GM23338 (cell line): Measurements from ENCODE around the gene ZC3H12C. TPM values are rescaled to one million over a fixed set of nuclear protein-coding genes. Genes with fewer than 3 reads are reported as not detected.

Experiments
- ATAC-seq: fragments of 200-7000 bp; cut with Tn5 transposase; 3 replicates; pipeline ENCODE4 v1.9.1; 2020
- DNase-seq: peaks from one replicate; pipeline ENCODE4 v3.0.0-alpha.2; 2015; ENCODE audit warnings: low spot score
- H2AFZ ChIP-seq: fragments of 200-600 bp; sonication (generic); 2 replicates; pipeline ENCODE4 v1.8.0; 2016; ENCODE audit warnings: antibody characterized with exemption, mild to moderate bottlenecking, moderate library complexity
- H3F3A ChIP-seq: fragments of 200-600 bp; sonication (generic); replicated peaks from 2 replicates; pipeline ENCODE4 v1.8.0; 2017; ENCODE audit warnings: antibody characterized with exemption, mixed run types, low read depth
- H3K27ac ChIP-seq: fragments of 200-600 bp; sonication (generic); 2 replicates; pipeline ENCODE4 v1.6.1; 2016; ENCODE audit warnings: low read depth
- H3K27me3 ChIP-seq: fragments of 200-600 bp; sonication (generic); 2 replicates; pipeline ENCODE4 v1.8.0; 2016; ENCODE audit warnings: mild to moderate bottlenecking, mixed run types, moderate library complexity; ENCODE audit not compliant: insufficient read depth
- H3K36me3 ChIP-seq: fragments of 200-600 bp; sonication (generic); 2 replicates; pipeline ENCODE4 v1.8.0; 2016; ENCODE audit warnings: mild to moderate bottlenecking; ENCODE audit not compliant: insufficient read depth
- H3K4me1 ChIP-seq: fragments of 200-600 bp; sonication (generic); 2 replicates; pipeline ENCODE4 v1.8.0; 2016; ENCODE audit warnings: mild to moderate bottlenecking, moderate library complexity; ENCODE audit not compliant: insufficient read depth
- H3K4me2 ChIP-seq: fragments of 200-600 bp; sonication (generic); 2 replicates; pipeline ENCODE4 v1.7.1; 2017; ENCODE audit warnings: mixed run types
- H3K4me3 ChIP-seq: fragments of 200-600 bp; sonication (generic); 2 replicates; pipeline ENCODE4 v1.6.1; 2016; ENCODE audit warnings: mixed run types
- H3K79me2 ChIP-seq: fragments of 200-600 bp; sonication (generic); replicated peaks from 2 replicates; pipeline ENCODE4 v1.8.0; 2017; ENCODE audit warnings: mild to moderate bottlenecking; ENCODE audit not compliant: insufficient read depth
- H3K9me2 ChIP-seq: fragments of 200-600 bp; sonication (generic); 2 replicates; pipeline ENCODE4 v1.8.0; 2017; ENCODE audit not compliant: insufficient read depth
- H4K20me1 ChIP-seq: fragments of 200-600 bp; sonication (generic); replicated peaks from 2 replicates; pipeline ENCODE4 v1.8.0; 2017; ENCODE audit warnings: mild to moderate bottlenecking; ENCODE audit not compliant: insufficient read depth
- H3K27ac Mint-ChIP-seq: 2 replicates; pipeline ENCODE4 v1.8.0; 2020; ENCODE audit warnings: inconsistent platforms, mild to moderate bottlenecking, moderate library complexity, mixed read lengths
- H3K27me3 Mint-ChIP-seq: 3 replicates; pipeline ENCODE4 v1.8.0; 2022; ENCODE audit warnings: low read depth, mild to moderate bottlenecking, moderate library complexity, mixed read lengths, inconsistent platforms; ENCODE audit not compliant: insufficient read depth, poor library complexity
- H3K36me3 Mint-ChIP-seq: 3 replicates; pipeline ENCODE4 v1.8.0; 2021; ENCODE audit warnings: low read depth, mild to moderate bottlenecking, inconsistent platforms, moderate library complexity, mixed read lengths
- H3K4me1 Mint-ChIP-seq: 3 replicates; pipeline ENCODE4 v1.8.0; 2020; ENCODE audit warnings: mild to moderate bottlenecking, inconsistent platforms, mixed read lengths
- H3K4me3 Mint-ChIP-seq: 3 replicates; pipeline ENCODE4 v1.8.0; 2021; ENCODE audit warnings: moderate library complexity, mild to moderate bottlenecking, inconsistent platforms, mixed read lengths
- H3K9me3 Mint-ChIP-seq: 3 replicates; pipeline ENCODE4 v1.8.0; 2020; ENCODE audit warnings: moderate library complexity, mild to moderate bottlenecking, inconsistent platforms, mixed read lengths
- CREB1 ChIP-seq: fragments of 250-450 bp; sonication (Bioruptor Pico); IDR thresholded peaks from 2 replicates; pipeline ENCODE4 v1.5.0; 2020; ENCODE audit warnings: low read depth, mild to moderate bottlenecking, moderate library complexity
- EZH2 ChIP-seq: fragments of 200-600 bp; sonication (generic); IDR thresholded peaks from one replicate; pipeline ENCODE4 v1.8.0; 2017; ENCODE audit warnings: antibody characterized with exemption, mild to moderate bottlenecking, low read depth; ENCODE audit not compliant: unreplicated experiment
- POLR2AphosphoS5 ChIP-seq: IDR thresholded peaks from 2 replicates; pipeline ENCODE4 v1.6.1; 2016; ENCODE audit warnings: antibody characterized with exemption, low read depth
- ZNF331 ChIP-seq: fragments of 250-450 bp; sonication (Bioruptor Pico); IDR thresholded peaks from 2 replicates; pipeline ENCODE4 v1.5.0; 2020; ENCODE audit warnings: low read depth, mild to moderate bottlenecking, moderate library complexity
- polyA plus RNA-seq: library from polyadenylated mRNA; unstranded; fragments of >200 nt; fragmentation: Nextera tagmentation; extraction: Ambion mirVana; gene quantifications from 2 replicates; pipeline ENCODE4 v1.2.1, GENCODE V29; 2016
- total RNA-seq: library from RNA; depleted of rRNA; stranded (reverse); fragments of >200 nt; shearing (Covaris generic); gene quantifications from 2 replicates; pipeline ENCODE4 v1.2.3, GENCODE V29; 2014; rRNA removed

The ZC3H12C gene
- total and polyA plus RNA-seq, 2 experiments from 2014 or later, result 0.55 to 2.4 TPM

DNA sequence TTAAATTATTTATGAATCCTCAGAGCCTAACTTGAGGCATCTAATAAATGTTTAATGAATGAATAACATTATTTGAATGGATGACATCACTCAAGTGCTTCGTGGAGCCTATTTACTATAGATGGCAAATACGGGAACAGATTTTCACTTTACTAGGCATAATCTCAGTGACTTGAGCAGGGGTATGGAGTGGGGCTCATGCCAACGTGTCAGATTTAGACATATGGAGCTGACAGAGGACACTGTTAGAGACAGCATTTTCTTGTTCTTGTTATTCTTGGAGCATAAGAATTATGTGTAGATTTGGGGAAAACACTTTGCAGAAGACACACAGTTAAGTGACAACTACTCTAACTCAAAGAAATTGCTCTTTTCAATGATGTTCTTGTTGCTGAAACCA, 124.7 kb downstream of the ZC3H12C start:
- no peaks in the 10 kb centered on the region for H4K20me1 ChIP-seq
- no peak for ATAC-seq
- no peaks in the 10 kb centered on the region for H3K27me3 ChIP-seq
- H3K4me2 ChIP-seq, result no peak overlapping the region
- no peaks in the 10 kb centered on the region for H3K79me2 ChIP-seq
- H3K36me3 Mint-ChIP-seq, result no peaks in the 10 kb centered on the region; the same call in 2 of the 3 replicates
- no peak overlapping the region for H3K27ac ChIP-seq
- H2AFZ ChIP-seq, result no peak overlapping the region
- H3K4me3 ChIP-seq, result no peak overlapping the region
- no peak for TF ChIP-seq ZNF331 (CRISPR knock-in tag)
- H3K4me1 ChIP-seq, result no peaks in the 10 kb centered on the region
- no peak for DNase-seq
- H3K36me3 ChIP-seq, result no peaks in the 10 kb centered on the region
- no peaks in the 10 kb centered on the region for H3K9me2 ChIP-seq
- H3K27me3 Mint-ChIP-seq, result peaks cover 3% of the 10 kb centered on the region
- H3K4me3 Mint-ChIP-seq, result no peak overlapping the region
- H3F3A ChIP-seq, result no peaks in the 10 kb centered on the region
- no peaks in the 10 kb centered on the region; the same call in 2 of the 3 replicates for H3K9me3 Mint-ChIP-seq
- H3K27ac Mint-ChIP-seq, result no peak overlapping the region
- 0 out of 3 replicates have a peak, but pooled peaks cover 2% of the 10 kb centered on the region for H3K4me1 Mint-ChIP-seq

DNA sequence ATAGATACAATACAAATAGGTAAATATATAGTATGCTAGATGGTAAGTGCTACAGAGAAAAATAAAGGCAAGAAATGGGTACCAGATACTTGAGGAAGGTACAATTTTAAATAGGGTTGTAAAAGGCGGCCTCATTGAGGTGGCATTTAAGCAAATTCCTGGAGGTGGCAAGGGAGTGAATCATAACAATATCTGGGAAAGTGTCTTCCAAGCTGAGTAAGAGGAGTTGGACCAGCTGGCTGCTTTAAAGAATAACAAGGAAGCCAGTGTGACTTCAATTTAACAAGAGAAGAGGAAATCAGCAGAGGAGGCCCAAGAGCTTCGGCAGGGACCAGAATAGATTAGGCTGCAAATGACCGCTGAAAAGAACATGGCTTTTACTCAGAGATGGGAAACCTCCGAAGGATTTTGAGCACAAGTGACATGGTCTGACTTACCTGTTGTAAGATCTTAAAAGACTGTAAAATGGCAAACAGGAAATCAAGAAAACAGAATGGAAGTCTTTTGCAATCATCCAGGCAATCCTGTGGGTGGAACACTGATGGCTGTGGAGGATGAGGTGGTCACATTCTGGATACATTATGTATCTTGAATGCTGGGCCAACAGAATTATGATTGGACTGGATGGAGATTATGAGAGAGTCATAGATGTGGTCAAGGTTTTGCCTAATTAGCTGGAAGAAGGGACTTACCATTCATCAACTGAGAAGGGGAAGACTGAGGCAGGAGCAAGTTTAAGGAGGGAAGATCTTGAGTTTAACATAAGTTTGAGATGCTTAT, 126.0 kb downstream of the ZC3H12C start:
- H3K4me3 ChIP-seq, result no peak overlapping the region
- ATAC-seq (no peak), DNase-seq (no peak)

More for the DNA sequence above, 126.0 kb downstream of the ZC3H12C start:
- H3K4me3 Mint-ChIP-seq, result no peak overlapping the region
- no peak overlapping the region for H2AFZ ChIP-seq
- no peaks in the 10 kb centered on the region for H3K9me2 ChIP-seq
- H4K20me1 ChIP-seq, result no peaks in the 10 kb centered on the region
- no peak overlapping the region for H3K4me2 ChIP-seq
- H3K4me1 Mint-ChIP-seq, result 0 out of 3 replicates have a peak, but pooled peaks cover 2% of the 10 kb centered on the region
- no peaks in the 10 kb centered on the region; the same call in 2 of the 3 replicates for H3K36me3 Mint-ChIP-seq
- no peak overlapping the region for H3K27ac ChIP-seq
- peaks cover 3% of the 10 kb centered on the region for H3K27me3 Mint-ChIP-seq
- no peaks in the 10 kb centered on the region for H3K79me2 ChIP-seq
- H3K27ac Mint-ChIP-seq, result no peak overlapping the region
- no peaks in the 10 kb centered on the region for H3K9me3 Mint-ChIP-seq
- TF ChIP-seq CREB1 (CRISPR knock-in tag) (no peak), ZNF331 (CRISPR knock-in tag) (no peak), EZH2 (no peak), POLR2AphosphoS5 (no peak)
- no peaks in the 10 kb centered on the region for H3F3A ChIP-seq
- H3K4me1 ChIP-seq, result no peaks in the 10 kb centered on the region
- no peaks in the 10 kb centered on the region for H3K27me3 ChIP-seq
- H3K36me3 ChIP-seq, result no peaks in the 10 kb centered on the region

Other genes with a start within 250 kb of the ZC3H12C start
- 43.2 and 45.2 TPM in 2 replicates for gene RDX, start 203.2 kb downstream of the ZC3H12C start, total RNA-seq
- gene RDX, start 203.2 kb downstream of the ZC3H12C start, polyA plus RNA-seq, result 153 and 226 TPM in 2 replicates